Cortex of kidney (tissue), 1 donor: ENCODE measurements around the gene TRIM71.
"Not testable (repeated sequence)": the region's sequence is repeated elsewhere in the genome, so short reads cannot be mapped to it uniquely, and the experiment has no call there.

Source experiments
- DNase-seq: peaks from one replicate; lab custom pipeline; 2025; lab: John Stamatoyannopoulos, UW

TRIM71 gene

DNA sequence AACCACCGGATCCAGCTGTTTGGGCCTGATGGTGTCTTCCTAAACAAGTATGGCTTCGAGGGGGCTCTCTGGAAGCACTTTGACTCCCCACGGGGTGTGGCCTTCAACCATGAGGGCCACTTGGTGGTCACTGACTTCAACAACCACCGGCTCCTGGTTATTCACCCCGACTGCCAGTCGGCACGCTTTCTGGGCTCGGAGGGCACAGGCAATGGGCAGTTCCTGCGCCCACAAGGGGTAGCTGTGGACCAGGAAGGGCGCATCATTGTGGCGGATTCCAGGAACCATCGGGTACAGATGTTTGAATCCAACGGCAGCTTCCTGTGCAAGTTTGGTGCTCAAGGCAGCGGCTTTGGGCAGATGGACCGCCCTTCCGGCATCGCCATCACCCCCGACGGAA lies 73.6 kb downstream of the TRIM71 start:
- no peak for DNase-seq

DNA sequence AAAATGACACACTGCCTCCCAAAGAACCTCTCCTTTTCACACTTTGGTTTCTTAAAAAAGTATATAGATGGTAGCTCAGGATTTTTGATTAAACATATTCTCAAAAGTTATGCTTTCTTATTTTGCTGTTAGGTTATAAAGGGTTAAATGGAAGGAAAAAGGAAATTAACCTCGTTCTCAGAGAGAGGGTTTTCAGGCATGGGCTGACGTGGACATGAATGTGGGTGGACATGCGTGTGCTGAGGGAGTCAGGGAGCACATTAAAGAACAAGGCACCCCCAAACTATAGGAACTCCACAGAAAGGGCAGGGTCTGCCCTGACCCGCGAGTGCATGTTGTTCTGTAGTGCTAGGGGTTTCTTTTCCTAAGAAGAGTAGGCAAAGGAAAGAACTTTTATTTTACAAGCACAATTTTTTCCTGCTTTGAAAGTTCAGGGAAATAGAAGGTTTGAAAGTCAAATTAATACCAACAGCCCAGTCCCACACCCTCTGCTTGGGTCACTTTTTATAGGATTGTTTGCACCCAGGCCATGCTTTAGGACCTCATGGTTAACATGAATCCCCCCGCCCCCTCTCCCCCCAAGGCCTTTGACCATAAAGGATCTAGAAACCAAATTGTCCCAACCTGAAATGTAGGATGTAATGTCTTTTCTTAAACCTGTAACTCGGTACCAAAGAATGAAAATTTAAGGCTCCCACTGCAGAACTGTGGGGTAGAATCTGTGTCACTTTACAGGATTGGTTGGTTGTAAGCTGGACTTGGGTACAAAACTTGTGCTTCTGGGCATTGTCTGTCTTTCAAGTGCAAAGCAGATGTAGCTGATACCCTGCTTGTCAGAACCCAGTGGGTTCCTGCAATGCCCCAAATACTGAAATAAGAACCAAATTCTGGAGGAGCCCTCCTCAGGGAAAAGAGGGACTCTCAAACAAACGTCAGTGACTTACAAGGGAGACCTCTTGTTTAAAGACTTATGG lies 75.1 kb downstream of the TRIM71 start:
- DNase-seq: no peak

DNA sequence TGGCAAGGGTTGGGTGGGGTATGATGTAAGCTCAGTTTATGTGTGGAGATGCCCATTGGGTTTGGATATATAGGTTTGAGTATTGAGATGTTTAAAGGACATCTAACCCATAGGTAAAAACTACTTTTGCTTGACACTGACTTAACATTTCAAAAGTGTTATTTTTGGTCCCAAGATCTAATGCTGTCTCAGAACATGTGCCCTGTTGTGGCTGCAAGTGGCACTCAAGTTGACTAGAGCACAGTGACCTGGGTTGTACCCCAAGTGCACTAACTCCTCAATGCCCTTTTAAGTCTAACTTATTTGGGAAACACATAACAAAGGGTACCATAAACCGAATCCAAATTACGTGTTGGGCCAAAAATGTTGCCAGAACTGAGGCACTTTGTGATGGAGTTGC lies 77.2 kb downstream of the TRIM71 start:
- DNase-seq: no peak

DNA sequence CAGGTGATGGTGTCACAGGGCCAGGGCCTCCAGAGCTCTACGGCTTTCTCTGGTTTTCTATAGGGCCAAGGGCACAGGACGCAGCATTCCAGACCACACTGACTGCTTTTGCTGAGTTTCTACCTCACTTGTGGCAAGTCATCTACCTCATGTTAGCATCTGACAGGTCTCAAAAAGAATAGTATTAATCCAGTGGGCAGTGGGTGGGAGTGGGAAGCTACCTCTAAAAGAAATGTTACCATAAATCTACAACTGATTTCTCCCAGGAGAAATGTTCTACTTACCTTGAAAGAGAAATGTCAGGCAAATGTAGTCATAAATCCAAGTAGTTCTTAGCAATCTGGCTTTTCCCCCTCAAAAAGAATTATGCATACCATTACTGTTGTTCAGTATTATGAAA lies 77.9 kb downstream of the TRIM71 start:
- DNase-seq: no peak

DNA sequence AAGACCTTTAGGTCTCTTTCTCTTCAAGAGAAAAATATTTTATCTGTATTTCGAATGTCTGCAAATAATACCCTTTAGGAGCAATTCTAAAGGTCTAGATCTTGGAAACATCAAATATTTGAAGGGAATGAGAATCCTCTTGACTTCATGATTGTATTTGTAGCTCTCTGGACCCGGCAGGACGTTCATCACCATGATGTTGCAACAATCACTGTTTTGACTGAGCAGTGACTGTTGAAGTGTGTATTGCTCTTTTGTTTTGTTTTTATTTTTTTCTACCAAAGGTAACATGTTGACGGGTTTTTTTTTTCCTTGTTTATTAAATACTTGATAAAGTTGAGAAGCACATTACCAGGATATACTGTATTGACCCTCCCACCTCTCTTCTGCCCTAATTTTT lies 78.3 kb downstream of the TRIM71 start:
- no peak for DNase-seq

DNA sequence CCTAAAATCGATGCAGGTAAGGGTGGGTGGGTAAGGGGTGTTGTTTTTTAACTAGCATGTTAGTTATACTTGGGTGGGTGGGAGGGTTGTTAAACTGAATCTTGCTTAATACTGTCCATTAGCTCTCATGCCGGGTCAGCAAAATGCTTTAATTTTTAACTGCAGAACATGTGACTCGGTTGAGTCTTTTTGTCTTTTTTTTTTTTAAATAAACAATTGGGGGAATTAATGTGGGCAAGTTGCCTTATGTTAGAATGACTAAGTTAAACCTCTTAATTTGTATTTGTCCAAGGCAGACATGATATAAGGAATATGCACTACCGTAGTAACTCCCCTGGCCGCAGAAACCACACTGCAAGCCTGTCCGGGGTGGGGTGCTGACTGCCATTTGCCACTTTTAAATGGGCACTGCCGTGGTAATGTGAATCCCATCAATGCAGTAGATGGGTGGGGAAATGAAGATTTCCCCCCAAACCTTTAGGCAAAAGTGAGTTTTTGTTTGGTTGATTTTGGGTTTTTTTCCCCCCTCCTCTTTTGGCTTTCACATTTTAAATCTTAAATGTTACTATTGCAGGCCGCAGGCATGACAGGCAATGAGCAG lies 79.3 kb downstream of the TRIM71 start:
- no peak for DNase-seq

DNA sequence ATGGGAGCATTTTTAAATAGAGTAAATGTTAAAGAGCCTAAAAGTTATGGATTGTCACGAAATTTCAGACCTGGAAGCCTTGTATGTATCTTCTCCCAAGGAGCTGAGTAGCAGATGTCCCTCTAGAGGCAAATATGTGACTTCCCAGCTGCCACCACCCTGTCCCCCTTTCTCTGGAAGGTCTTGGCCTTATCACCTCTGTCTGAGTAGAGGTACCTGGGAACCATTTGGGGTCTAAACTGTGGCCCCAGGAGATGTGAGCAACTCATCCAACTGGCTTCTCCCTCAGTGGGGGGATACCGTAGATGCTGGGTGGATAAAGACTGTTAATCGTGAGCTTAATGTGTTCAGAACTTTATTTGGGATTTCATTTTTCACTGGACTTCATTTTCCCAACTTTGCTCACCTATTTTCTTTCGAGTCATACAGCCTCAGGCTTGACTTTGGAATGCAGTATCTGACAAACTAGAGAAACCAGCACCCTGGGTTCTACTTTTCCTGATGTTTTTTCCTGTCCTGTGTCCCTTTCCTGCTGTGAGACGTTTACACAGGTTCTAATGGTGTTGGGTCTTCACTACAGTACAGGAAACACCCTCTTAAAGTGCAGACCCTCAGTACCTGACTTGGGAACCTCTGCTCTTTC lies 80.3 kb downstream of the TRIM71 start:
- no peak for DNase-seq

DNA sequence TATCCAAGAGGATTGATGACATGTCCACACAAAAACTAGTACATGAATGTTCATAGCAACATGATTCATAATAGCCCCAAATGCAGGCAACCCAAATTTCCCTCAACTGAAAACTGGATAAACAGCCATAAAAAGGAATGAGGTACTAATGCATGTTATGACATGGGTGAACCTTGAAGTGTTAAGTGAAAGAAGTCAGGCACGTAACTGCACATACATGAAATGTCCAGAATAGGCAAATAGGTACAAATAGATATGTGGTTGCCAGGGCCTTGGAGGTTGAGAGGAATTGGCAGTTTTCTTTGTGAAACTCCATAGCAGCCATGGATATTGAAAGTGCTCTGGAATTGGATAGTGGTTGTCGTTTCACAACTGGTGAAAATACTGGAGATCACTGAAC lies 81.5 kb downstream of the TRIM71 start:
- no peak for DNase-seq

DNA sequence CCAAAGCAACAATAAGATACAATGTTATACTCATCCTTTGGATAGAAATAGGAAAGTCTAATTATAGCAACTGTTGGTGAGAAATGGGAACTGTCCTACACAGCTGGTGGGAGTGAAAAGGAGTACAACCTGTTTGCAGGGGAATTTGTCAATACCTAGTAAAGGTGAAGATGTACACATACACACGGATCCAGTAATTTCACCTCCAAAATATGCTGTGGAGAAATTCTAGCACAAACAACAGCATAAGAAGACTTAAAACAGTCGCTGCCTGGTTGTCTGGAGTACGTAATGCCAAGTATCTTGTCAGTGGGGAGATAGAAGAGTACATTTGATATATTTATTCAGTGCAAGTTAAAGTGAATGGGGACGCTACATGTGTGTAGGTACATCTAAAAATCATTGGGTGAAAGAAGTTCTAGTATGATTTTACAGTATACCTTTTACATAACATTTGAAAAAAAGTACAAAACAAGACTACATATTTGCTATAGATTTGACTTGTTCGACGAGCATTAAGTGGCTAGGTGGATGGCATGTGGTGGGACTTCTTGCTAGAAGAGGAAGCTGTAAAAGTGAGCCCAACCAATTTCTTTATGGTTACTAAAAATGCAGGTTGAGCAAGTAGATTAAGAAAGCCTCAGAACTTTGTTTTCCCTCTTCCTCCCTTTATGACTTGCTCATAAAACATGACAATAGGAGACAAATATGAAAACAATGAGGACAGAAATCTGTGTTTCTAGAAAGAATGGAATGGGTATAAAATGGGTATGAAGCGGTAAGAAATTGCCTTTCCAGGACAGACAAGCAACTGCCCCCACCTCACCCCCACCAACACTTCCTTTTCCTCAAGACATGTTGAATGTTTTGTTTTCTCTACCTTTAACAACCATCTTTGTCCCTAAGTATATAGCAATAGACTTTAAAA lies 83.5 kb downstream of the TRIM71 start:
- DNase-seq: no peak

DNA sequence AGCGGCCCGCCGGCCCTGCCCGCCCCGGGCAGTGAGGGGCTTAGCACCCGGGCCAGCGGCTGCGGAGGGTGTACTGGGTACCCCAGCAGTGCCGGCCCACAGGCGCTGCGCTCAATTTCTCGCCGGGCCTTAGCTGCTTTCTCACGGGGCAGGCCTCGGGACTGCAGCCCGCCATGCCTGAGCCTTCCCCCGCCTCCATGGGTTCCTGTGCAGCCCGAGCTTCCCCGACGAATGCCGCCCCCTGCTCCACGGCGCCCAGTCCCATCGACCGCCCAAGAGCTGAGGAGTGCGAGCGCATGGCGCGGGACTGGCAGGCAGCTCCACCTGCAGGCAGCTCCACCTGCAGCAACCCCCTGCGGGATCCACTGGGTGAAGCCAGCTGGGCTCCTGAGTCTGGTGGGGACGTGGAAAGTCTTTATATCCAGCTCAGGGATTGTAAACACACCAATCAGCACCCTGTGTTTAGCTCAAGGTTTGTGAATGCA lies 85.1 kb downstream of the TRIM71 start:
- DNase-seq: not testable (repeated sequence)

DNA sequence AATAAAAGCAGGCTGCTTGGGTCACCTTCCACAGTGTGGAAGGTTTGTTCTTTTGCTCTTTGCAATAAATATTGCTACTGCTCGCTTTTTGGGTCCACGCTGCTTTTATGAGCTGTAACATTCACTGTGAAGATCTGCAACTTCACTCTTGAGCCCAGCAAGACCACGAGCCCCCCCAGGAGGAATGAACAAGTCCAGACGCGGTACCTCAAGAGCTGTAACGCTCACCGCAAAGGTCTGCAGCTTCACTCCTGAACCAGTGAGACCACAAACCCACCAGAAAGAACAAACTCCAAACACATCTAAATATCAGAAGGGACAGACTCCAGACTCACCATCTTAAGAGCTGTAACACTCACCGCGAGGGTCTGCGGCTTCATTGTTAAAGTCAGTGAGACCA lies 86.2 kb downstream of the TRIM71 start:
- DNase-seq: no peak

DNA sequence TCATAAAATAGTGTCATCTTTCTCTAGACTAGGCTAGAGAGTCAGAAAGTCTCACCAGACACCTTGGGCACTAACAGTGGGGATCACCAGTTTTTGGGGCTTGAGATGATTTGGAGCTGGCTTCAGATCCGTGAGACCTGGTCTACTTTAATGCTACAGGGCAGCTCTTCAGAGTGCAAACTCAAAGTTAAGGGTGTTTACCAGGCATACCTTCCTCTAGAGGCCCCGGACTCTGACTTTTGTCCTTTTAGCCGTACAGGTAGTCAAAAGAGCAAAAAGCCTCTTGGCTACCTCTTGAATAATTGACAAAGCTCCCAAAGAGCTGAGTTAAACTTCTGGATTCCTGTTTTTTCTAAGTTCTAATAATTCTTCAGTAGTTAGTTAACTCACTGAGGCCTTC lies 92.2 kb downstream of the TRIM71 start:
- no peak for DNase-seq

DNA sequence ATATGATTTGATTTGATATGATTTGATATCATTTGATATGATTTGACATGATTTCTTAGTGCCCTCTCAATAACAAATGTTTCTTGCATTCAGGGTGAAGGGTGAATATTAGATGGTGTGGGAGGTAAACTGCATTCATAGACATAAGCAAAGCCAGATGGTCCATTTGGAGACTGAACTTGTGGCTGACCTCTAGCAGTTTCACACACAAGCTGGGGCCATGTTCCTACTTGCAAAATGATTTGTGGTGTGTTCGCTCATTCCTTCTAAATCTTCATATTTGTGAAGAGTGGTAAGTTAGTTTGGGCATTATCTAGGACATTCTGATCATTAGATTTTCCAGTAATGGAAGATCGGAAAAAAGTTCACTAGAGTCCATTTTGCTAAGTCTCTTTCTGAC lies 93.2 kb downstream of the TRIM71 start:
- DNase-seq: no peak

DNA sequence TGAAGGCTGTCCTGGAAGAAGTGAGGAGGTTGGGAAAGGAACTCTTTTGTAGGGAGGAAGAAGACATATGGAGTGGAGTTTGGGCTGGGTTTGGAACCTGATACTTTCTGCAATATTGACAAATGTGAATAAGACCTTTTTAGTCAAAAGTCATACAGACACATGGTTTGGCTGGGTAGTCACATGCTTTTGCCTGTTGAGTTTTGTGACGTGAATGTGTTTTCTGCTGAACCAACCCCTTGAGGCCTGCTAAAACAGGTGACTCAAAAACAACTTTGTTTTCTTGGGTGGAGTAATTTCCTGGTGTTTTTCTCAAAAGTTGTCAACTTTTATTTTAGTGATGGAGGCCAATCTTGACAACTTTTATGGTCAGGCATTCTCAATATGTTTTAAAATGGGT lies 94.2 kb downstream of the TRIM71 start:
- no peak for DNase-seq

DNA sequence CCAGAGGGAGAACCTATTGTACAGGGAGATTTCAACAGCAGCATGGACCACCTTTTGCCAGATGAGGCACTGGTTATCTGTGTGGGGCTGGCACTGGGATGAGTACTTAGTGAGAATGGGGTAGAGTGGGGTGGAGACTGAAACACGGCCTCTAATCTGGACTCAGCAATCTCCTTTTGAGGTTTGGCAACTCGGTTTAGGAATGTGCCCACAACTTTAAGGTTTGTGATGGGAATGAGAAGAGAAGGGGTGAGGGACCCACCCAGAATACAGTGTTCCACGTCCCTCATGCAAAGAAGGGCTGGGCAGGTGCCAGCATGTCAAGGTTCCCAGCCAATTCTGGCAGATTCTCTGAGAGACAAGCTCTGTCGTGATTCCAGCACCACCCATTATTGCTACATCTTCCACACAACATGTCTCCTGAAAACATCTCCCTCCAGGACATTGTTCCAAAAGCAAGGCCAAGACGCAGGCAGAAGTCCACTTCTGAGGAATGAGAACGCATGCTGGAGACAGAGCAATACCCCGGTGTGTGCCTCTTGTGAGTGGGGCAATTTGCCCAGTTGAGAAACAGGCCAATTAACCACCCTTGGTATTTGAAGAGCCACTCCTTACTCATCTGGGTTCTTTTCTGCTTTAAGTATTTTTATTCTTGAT lies 96.1 kb downstream of the TRIM71 start:
- DNase-seq: no peak

DNA sequence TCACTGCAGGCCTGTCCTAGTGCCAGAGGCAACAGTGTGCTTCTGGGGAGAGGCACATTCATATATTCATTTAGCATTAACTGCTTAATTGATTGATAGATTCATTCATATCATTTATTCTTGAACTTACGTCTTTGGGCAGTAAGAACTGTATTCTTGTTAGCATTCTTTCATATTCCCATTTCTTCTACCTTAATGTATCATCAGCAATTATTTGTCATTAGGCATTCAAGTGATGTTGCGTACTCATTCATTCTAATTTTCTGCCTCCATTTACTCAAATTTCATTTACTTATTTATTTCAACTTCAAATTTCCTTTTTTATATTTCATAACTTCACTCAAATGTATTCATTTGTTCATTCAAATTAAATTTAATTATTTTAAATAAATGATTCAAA lies 102.1 kb downstream of the TRIM71 start:
- no peak for DNase-seq

DNA sequence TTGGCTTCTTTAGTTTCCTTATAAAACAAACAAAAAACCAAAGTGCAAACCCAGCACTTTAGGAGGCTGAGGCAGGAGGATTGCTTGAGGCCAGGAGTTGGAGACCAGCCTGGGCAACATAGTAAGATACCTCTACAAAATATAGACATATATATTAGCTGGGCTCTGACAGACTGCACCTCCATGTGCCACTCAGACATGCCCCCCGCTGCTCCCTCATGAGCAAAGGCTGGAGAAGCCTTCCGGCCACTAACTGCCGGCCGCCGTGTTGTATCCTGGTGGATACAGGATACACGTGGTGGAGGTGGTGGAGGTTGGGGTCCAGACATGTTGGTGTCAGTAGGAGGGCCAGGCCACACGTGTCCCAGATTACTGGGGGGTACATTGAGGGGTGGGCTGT lies 104.3 kb downstream of the TRIM71 start:
- DNase-seq: no peak

DNA sequence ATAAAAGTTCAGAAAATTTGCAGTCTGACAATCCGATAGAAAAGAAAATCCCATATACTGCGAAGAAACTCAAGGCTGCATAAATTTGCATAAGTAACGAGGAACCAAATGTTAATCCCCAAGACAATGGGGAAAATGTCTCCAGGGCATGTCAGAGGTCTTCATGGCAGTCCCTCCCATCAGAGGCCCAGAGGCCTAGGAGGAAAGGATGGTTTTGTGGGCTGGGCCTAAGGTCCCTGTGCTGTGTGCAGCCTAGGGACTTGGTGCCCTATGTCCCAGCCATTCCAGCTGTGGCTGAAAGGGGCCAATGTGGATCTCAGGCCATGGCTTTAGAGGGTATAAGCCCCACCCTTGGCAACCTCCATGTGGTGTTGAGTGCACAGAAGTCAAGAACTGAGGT lies 112.4 kb downstream of the TRIM71 start:
- DNase-seq: no peak

DNA sequence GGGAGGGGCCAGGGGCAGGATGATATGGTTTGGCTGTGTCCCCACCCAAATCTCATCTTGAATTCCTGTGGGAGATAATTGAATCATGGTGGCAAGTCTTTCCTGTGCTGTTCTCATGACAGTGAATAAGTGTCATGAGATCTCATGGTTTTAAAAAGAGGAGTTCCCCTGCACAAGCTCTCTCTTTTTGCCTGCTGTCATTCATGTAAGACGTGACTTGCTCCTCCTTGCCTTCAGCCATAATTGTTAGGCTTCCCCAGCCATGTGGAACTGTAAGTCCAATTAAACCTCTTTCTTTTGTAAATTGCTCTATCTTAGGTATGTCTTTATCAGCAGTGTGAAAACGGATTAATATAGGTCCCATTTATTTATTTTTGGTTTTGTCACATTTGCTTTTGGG lies 113.5 kb downstream of the TRIM71 start:
- not testable (repeated sequence) for DNase-seq

DNA sequence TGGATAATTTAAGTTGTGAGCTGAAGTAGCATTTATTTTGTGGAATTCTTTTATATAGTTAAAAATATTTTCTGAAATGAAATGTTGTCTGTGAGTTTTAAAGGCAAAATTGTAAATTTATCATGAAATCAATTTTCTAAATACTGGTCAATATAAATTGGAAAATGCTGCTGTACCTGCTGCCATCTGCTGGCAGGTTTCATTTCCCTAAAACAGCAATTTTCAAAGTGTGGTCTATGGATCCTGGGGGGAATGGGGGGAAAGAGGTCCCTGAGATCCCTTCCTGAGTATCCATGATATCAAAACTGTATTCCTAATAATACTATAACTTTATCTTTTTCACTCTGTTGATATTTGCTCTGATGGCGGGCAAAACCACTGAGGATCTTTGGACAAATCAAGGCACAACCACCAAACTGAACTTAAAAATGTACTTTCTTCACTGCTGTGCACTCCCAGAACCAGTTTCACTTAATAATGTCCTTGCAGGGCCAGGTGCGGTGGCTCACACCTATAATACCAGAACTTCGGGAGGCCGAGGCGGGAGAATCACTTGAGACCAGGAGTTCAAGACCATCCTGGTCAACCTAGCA lies 116.4 kb downstream of the TRIM71 start:
- no peak for DNase-seq

DNA sequence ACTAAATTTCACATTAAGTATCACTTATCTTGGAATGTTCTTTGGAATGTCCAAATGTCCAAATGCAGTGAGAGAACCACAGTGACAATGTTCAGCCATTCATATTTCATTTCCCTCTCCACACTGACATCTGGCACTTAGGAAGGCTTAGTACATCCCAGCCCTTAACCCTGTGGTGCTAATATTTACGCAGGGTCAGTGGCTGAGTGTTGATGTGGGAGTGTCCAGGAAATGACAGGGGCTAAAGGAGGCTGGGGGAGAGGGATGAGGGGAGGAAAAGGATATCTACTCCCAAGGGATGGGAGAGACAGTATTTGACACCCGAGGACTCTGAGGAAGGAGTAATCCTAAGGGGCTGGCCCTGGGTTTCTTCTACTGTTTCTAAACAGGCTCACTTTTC lies 119.5 kb downstream of the TRIM71 start:
- DNase-seq: no peak
